IPS DF 19.7 (cell line): ENCODE data around the gene ALG1.

Source experiments
- DNase-seq: peaks from one replicate; pipeline ENCODE4 v3.0.0-alpha.2; 2013; ENCODE audit warnings: low read depth, low spot score

The ALG1 gene, protein sequence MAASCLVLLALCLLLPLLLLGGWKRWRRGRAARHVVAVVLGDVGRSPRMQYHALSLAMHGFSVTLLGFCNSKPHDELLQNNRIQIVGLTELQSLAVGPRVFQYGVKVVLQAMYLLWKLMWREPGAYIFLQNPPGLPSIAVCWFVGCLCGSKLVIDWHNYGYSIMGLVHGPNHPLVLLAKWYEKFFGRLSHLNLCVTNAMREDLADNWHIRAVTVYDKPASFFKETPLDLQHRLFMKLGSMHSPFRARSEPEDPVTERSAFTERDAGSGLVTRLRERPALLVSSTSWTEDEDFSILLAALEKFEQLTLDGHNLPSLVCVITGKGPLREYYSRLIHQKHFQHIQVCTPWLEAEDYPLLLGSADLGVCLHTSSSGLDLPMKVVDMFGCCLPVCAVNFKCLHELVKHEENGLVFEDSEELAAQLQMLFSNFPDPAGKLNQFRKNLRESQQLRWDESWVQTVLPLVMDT

GRCh38 chr16:5071681-5072333, at the start of gene ALG1:
Gene ALG1, plus strand, starts transcription at chr16:5071843. Its CDS starts 7 bp downstream, at chr16:5071850.
- DNase-seq = no peak

DNA sequence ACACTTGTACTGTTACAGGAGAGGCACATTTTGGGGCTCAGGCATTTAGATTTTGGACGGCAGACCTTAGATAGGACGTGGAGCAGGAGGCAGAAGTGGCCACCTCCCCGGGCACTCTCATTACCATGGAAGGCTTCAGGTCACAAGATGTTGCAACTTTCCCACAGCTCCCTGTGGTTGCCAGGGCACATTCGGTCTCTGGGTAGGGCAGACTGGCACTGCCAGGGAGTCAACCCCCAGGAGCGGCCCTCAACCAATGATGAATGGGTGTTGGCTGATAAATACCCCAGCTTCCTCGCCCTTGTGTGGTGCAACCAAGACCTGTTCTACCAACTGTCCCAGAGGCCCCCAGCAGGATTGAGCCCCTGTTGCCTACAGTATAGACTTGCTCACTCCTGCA, 49.1 kb upstream of the ALG1 start:
- DNase-seq = no peak

DNA sequence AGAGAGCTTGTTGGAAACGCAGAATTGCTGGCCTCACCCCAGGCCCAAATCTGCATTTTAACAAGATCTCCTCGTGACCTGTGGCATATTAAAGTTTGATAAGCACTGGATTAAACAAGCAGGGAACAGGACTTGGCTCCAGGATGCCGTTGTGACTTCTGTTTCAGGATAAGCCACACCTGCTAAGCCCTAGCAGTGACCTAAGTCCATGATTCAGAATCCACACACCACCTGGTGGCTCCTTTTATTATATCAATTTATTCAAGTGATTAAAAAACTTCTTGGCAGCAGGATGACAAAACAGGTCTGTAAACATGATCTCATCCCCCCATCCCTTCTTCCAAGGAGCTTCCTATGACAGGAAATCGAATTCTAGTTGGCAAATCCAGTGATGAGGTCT, 47.0 kb upstream of the ALG1 start:
- DNase-seq = no peak

DNA sequence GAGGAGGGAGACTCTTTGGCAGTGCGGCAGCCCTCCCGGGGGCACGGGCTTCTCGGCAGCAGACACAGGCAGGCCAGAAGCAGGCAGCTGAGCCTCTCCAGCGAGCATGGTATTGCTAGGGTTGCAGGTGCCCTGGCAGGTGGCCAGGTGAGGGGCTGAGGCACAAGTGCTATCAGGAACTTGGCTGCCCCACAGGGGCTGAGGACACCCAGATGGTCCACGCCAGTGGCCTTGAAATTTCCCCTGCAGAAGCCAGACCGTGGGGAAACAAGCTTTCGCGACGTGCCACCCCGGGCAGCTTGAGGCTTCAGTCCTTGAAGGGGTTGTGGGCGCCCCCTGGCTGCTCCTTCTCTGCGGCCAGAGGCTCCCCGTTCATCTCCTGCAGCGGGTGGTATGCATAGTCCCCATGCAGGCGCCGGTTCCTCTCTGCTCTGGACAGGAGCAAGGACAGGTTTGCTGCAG, 46.4 kb upstream of the ALG1 start:
- DNase-seq = no peak

- no peak for DNase-seq
Observed at GRCh38 chr16:5026664-5027063, 45.0 kb upstream of the ALG1 start.

DNA sequence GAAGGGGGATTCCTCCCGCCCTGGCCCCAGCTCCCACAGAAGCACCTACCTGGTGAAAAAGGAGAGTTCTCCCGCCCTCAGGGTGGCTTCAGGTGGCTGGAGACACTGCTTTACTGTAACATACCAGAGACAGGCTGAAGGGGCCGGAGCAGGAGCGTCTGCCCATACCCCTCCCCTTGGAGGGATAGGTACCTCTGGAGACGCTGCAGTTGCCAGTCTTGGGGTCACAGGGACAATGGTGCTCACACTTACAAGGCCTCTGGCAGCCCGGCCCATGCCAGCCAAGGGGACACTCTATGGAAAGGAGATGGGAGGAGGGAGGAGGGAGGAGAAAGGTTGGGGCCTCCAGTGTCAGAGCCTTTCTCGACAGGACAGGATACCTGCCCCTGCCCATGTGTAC, 44.6 kb upstream of the ALG1 start:
- DNase-seq = no peak

- no peak for DNase-seq
Observed at GRCh38 chr16:5027575-5028235, 43.9 kb upstream of the ALG1 start.

DNA sequence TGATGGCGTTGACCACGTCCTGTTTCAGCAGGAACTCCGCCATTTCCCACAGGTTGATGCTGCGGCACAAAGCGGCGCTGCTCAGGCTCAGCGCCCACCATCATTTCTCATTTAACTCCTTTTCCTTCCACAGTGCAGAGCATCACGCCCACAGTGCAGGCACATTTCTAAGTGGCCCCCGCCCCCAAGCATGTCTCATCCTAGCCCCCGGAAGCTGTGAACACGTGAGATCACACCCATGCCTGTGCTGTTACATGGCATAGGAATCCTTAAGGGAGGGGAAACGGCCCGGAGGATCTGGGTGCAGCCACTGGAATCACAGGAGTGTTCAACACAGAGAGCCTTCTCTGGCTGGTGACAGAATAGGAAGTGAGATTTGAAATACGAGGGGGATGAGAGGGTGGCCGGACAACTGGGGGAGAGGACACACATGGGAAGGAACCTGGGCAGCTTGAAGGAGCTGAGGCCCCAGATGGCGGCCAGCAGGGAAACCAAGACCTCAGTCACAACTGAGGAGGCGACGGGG, 42.6 kb upstream of the ALG1 start:
- DNase-seq = no peak

- DNase-seq = no peak
Observed at GRCh38 chr16:5030251-5030870, 41.3 kb upstream of the ALG1 start.

DNA sequence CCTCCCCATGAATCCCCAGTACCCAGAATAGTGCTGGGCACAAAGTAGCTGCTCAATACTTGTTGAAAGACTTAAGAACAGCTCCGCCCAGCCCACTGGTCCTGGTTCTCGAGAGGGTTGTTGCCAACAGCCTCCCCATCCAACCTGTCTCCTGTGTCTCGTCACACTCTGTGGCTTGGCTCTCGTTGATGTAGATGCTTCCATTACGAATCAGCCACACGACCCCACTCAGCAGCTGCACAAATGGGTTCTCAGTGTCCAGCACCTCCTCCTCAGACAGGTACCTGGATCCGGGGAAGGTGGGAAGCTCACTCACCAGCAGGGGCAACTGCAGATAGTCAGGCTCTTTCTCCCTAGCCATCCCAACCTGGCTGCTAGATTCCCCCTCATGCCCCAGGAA, 40.0 kb upstream of the ALG1 start:
- no peak for DNase-seq

DNA sequence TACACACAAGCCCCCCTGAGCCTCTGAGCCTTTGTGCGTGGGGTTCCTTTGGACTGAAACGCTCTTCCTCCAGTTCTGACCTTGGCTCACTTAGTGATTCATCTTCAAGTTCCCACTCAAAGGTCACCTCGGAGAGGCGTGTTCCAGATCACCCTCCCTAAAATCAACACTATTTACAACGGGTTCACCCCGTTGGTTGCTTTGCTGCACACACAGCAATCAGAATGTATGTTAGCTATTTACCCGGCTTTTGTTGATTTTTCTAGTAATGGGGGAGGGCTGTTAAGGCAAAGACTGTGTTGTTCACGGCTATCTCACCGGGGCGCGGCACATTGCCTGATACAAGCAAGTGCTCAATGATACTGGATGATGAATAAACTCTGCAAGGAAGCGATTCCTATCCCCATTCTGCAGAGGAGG, 38.9 kb upstream of the ALG1 start:
- DNase-seq = no peak

GRCh38 chr16:5033256-5034166, 38.1 kb upstream of the ALG1 start, which contains the start of gene NAGPA:
Gene NAGPA, minus strand, starts transcription at chr16:5033935. Its CDS starts 21 bp downstream, at chr16:5033914.
- no peak for DNase-seq

- no peak for DNase-seq
Observed at GRCh38 chr16:5034167-5034523, 37.5 kb upstream of the ALG1 start.

- DNase-seq = no peak
Observed at GRCh38 chr16:5035909-5036227, 35.8 kb upstream of the ALG1 start.

GRCh38 chr16:5036228-5037156, 35.2 kb upstream of the ALG1 start:
- no peak for DNase-seq

DNA sequence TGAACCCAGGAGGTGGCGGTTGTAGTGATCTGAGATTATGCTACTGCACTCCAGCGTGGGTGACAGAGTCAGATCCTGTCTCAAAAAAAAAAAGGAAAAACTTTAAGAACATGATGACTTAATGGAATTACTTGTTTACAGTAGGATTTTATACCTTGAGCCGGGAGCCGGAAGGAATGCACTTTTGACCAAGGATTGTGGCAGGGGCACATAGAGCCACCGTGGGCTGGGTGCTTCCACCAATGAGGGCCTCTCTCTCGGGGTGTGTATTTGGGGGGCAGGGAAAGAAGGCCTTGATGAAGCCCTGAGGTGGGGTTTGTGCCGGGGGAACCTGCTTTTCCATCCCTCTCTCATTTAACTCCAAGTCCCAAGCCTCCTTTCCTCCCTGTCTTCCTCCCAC, 31.2 kb upstream of the ALG1 start:
- no peak for DNase-seq

DNA sequence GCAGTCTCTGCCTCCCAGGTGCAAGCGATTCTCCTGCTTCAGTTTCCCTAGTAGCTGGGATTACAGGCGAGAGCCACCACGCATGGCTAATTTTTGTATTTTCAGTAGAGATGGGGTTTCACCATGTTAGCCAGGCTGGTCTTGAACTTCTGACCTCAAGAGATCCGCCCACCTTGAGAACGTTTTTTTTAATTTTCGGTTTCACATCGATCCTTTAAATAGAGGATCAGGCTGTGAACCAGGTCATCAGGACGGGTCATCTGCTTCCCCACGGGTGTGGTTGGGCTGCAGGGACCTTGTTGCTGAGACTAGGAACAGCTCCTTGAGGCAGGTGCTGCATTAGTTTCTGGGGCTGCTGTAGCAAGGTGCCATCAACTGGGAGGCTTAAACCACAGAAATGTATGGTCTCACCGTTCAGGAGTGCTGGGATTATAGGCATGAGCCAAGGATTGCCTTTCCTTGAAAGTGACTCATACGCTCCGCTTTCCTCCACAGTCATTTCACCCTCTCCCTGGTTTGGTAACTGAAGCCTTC, 30.0 kb upstream of the ALG1 start:
- no peak for DNase-seq

GRCh38 chr16:5042574-5043171, 29.0 kb upstream of the ALG1 start:
- DNase-seq = no peak

DNA sequence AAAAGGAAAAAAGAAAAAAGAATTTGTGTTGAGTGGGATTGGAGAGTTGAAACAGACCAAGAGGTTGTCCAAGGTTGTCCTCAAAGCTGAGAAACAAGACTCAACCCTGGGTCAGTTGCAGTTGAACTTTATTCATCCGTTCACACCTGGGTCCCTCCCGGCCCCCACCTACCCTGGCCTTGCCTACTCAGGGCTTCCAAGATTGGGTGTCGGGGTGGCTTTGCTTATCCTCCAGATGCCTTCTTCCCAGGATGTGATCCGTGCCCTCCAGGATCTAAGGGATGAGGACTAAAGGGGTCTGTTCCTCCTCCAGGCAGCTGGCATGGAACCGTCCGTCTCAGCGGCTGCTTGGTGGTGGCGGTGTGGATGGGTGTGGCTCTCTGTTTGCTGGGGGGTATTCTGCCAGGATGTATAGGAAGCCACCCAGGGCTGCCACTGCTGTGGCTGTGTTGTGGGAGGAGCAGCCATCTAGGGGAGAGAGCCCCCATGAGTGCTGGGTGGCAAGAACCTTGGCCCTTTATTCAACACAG, 27.6 kb upstream of the ALG1 start:
- no peak for DNase-seq
